ENCODE measurements around the gene ALDH3B2.
"Not testable (repeated sequence)": the region's sequence is repeated elsewhere in the genome, so short reads cannot be mapped to it uniquely, and the experiment has no call there.

DNA sequence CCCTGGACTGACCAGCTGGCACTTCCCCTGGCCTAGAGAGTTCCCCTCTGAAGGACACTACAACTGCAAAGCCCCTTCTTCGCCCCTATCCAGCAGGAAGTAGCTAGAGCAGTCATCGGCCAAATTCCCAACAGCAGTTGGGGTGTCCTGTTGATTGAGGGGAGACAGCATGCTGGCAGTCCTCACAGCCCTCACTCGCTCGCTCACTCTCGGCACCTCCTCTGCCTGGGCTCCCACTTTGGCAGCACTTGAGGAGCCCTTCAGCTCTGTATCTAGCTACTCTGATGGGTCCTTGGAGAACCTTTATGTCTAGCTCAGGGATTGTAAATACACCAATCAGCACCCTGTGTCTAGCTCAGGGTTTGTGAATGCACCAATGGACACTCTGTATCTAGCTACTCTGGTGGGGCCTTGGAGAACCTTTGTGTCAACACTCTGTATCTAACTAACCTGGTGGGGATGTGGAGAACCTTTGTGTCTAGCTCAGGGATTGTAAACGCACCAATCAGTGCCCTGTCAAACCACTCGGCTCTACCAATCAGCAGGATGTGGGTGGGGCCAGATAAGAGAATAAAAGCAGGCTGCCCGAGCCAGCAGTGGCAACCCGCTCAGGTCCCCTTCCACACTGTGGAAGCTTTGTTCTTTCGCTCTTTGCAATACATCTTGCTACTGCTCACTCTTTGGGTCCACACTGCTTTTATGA lies 48.1 kb downstream of the ALDH3B2 start:
- not testable (repeated sequence) for TF ChIP-seq RAD21 (IDR thresholded peaks at IDR 0.05 in 1 of 2, conservative IDR thresholded peaks at IDR 0.05 in 1 of 2; ENCODE audit: low read depth in 2 of 2, low read length in 2 of 2); POLR2A (IDR thresholded peaks at IDR 0.05; ENCODE audit: control extremely low read depth in 1 of 2, low read depth in 2 of 2, low read length in 2 of 2); YY1 (IDR thresholded peaks at IDR 0.05; ENCODE audit: low read depth, low read length); CTCF (IDR thresholded peaks at IDR 0.05; ENCODE audit: control extremely low read depth in 1 of 3, insufficient read depth in 1 of 3, low read depth in 1 of 3, low read length in 3 of 3); RFX5 (IDR thresholded peaks at IDR 0.05; ENCODE audit: borderline replicate concordance, low read depth, low read length); TEAD4 (IDR thresholded peaks at IDR 0.05; ENCODE audit: low read depth, low read length); EZH2 (IDR thresholded peaks at IDR 0.05; ENCODE audit: low read depth, low read length, severe bottlenecking); ATF2 (IDR thresholded peaks at IDR 0.05; ENCODE audit: low read length); NANOG (IDR thresholded peaks at IDR 0.05; ENCODE audit: insufficient read depth, low read depth, low read length, poor library complexity, severe bottlenecking); CHD2 (IDR thresholded peaks at IDR 0.05; ENCODE audit: low read length); GABPA (IDR thresholded peaks at IDR 0.05; ENCODE audit: borderline replicate concordance, insufficient read depth, low read length)
- TF ChIP-seq, protein P1, sequence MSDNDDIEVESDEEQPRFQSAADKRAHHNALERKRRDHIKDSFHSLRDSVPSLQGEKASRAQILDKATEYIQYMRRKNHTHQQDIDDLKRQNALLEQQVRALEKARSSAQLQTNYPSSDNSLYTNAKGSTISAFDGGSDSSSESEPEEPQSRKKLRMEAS (IDR thresholded peaks at IDR 0.05), result not testable (repeated sequence)

Data from H1 (cell line).